Measurements from ENCODE around the gene ATP10A. TPM values are rescaled to one million over a fixed set of nuclear protein-coding genes. Genes with fewer than 3 reads are reported as not detected.
"Not testable (repeated sequence)": the region's sequence is repeated elsewhere in the genome, so short reads cannot be mapped to it uniquely, and the experiment has no call there.

ATP10A gene
- total RNA-seq, 1 donor from 2014 or later: 0.17 TPM

- DNase-seq: no peak
Measured at GRCh38 chr15:25768271-25768670, 94.9 kb downstream of the ATP10A start.

DNA sequence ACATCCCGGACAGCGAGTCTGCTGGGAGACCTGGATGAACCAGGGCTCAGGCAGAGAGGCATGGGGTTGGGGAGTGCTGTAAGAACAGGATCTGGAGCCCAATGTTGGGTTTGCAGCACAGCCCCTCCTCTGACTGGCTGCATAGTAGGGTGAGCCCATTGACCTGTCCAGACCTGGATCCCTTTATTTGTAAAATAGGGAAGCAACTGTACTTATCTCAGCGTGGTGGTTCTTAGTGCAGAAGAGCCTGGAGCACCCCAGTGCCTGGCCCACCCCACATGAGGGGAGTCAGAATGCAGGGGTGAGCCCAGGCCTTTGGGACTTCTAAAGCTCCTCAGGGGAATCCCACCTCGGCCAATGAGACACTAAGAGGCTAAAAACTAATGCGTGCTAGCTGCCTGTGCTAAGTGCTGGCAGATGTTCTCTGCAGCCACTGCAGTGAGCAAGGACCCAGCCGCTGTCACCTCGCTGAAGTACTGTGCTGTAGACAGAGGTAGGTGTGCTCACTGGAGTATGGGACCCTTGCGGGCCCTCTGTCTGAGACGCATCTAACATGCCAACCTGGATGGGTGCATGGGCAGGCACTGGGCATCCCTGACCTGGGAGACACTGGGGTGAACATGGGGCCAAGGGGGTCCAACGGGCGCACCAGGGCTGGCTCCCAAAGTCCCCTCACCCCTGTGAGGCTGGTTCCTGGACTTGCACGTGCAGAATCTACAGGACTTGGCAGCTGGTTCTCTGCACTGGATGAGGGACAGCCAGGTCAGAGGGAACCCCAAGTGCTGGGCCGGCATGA lies 95.6 kb downstream of the ATP10A start:
- no peak for DNase-seq

DNA sequence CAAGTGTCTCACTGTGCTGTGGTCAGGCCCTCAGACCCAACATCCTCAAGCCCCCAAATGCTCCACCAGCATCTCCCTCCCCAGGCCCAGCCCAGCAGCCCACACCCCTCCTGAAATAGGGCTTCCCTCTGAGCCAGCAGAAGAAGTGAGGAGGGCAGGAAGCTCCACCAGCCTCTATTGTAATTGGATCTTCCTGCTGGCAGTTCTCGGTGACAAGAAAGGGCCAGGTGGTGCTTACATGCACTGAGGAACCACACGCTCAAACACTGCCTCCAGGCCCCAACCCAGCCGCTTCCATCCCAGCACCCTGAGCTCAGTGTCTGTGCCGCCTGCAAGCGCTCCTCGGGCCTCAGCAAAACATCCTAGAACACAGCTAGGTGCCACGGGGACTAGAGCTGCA lies 96.7 kb downstream of the ATP10A start:
- DNase-seq: no peak

- no peak for DNase-seq
Measured at GRCh38 chr15:25764980-25765735, 98.0 kb downstream of the ATP10A start.

DNA sequence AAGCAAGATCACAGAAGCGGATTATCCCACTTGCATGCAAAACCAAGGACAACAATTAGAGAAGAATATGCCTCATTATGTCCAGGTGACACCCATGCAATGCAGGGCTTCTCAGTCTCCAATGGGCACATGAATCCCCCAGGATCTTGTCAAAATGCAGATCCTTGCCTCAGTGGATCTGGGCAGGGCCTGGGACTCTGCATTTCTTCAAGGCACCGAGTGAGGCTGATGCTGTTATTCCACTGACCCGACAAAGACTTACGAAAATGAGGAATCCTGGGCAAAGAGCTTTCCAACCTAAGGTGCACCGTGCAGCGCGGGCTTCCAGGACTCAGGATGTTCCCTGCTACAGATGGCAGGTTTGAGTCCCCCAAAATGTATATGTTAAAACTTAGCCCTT lies 99.2 kb downstream of the ATP10A start:
- no peak for DNase-seq

DNA sequence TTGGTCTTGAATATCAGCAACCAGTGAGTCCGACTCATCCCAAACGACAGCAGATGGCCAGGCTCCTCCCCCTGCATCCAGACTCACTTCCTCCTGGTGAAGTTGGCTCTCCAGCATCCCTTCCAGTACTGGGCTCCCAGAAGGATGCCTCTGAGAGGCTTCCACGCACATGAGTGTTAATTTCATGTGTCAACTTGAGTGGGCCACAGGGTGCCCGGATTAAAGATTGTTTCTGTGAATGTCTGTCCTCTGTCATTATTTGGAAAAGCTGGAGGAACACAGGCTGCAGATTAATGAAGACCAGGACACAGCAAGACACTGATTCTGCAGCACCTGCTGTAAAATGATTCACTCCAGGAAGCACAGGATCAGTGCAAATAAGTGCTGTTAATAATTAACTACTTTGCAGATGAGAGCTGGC lies 99.8 kb downstream of the ATP10A start:
- no peak for DNase-seq

- DNase-seq: no peak
Measured at GRCh38 chr15:25761971-25762662, 101.0 kb downstream of the ATP10A start.

- DNase-seq: no peak
Measured at GRCh38 chr15:25759421-25759820, 103.7 kb downstream of the ATP10A start.

DNA sequence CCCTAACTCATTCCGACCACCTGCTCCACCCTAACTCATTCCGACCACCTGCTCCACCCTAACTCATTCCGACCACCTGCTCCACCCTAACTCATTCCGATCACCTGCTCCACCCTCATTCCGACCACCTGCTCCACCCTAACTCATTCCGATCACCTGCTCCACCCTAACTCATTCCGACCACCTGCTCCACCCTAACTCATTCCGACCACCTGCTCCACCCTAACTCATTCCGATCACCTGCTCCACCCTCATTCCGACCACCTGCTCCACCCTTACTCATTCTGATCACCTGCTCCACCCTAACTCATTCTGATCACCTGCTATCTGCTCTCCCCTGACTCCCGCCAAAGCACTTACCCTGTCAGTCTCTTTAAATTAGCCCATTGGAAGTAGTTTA lies 104.5 kb downstream of the ATP10A start:
- not testable (repeated sequence) for DNase-seq

DNA sequence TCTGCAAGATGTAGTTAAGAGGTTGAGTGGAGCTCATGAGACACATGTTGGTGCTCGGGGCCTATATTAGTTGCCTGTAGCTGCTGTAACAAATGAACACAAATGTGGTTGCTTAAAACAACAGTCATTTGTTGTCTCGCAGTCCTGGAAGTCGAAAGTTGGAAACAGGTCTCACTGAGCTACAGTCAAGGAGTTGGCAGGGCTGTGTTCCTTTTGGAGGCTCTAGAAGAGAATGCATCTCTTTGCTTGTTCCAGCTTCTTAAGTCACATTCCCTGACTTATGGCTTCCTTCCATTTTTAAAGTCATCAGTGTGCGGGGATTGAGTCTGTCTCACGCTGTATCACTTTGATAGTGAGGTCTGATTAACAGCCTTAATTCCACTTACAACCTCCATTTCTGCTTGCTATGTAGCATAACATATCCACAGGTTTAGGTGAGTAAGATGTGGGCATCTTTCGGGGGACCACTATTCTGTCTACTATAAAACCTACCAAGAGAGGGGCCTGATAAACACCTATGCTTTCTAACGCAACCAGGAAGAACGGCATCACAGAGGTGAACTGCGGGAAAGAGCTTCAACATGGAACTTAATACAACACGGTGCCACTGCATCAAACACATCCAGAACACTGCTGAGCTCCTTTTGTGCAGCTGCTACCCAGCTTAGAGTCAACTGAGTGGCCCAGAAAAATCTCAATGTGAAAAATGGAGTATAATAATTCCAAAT lies 119.4 kb downstream of the ATP10A start:
- no peak for DNase-seq

GRCh38 chr15:25742776-25743547 lies 120.2 kb downstream of the ATP10A start:
- no peak for DNase-seq

GRCh38 chr15:25742041-25742730 lies 120.9 kb downstream of the ATP10A start:
- DNase-seq: no peak

GRCh38 chr15:25741256-25741580 lies 121.9 kb downstream of the ATP10A start:
- no peak for DNase-seq

- DNase-seq: no peak
Measured at GRCh38 chr15:25740383-25741255, 122.5 kb downstream of the ATP10A start.

- DNase-seq: no peak
Measured at GRCh38 chr15:25739687-25740121, 123.4 kb downstream of the ATP10A start.

DNA sequence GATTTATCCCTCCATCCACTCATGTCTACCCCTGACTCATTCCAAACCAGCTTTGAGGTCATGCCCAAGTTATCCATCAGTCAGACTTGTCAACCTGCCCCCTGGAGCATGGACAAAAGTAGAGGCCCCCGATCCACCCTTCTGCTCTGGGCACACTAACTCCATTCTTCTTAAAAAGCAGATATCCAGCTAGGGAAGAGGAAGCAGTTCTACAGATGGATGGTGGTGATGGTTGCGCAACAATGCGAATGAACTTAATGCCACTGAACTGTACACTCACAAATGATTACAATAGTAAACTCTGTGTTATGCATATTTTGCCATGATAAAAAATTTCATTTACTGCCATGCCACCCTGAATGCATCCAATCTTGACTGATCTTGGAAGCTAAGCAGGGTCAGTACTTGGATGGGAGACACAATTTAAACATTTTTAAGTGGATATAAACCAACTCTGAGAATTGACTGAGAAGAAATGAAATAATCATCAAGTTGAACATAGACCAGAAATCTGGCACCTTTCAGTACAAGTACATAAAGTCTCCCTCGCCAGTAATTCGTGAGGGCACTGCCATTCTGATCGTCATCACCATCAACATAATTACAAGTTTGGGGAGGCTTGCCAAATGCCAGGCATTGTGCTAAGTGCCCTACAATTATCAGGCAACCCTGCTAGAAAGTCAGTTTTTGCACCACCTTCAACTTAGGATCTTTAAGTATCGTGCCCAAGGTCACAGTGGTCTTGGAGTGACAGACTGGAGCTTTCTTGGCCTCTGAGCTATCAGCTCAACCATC lies 124.8 kb downstream of the ATP10A start:
- DNase-seq: no peak

GRCh38 chr15:25737218-25737643 lies 125.9 kb downstream of the ATP10A start:
- DNase-seq: no peak

DNA sequence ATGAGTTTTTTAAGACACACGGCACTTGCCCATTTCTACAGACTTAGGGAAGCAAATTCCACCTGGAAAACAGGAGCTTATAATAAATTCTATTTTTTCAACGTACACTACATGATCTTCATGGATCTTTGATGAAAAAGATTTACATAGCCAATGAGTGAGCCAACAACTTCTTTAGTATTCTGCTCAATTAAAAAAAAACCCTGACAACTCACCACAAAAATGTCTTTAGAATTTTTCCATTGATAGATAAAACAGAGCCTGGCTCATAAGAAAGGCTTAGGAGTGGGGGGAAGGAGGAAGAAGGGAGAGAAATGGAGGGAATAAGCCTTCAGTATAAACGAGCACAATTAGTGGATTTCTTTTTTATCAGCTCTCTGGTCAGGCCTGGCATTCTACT lies 126.7 kb downstream of the ATP10A start:
- DNase-seq: no peak

Data from dermis blood vessel endothelial cell (primary cell).